GM18511 (cell line): ENCODE measurements around the gene SMIM22.

Experiments used
- ATAC-seq: cut with Tn5 transposase; IDR thresholded peaks from one replicate; pipeline ENCODE4 v1.9.1; 2021; ENCODE audit warnings: mild to moderate bottlenecking, moderate library complexity; ENCODE audit not compliant: unreplicated experiment

Gene SMIM22

GRCh38 chr16:4814542-4815173 is 19.5 kb downstream of the SMIM22 start:
- no peak for ATAC-seq

GRCh38 chr16:4820652-4821051 is 25.5 kb downstream of the SMIM22 start:
- ATAC-seq: no peak

- ATAC-seq: no peak
Observed at GRCh38 chr16:4825196-4825595, 30.0 kb downstream of the SMIM22 start.

GRCh38 chr16:4826526-4826925 is 31.4 kb downstream of the SMIM22 start:
- no peak for ATAC-seq

GRCh38 chr16:4826980-4827379 is 31.8 kb downstream of the SMIM22 start:
- ATAC-seq: no peak

GRCh38 chr16:4828567-4829321 is 33.6 kb downstream of the SMIM22 start:
- ATAC-seq: no peak

GRCh38 chr16:4830408-4830807 is 35.2 kb downstream of the SMIM22 start:
- ATAC-seq: no peak

GRCh38 chr16:4831616-4832015 is 36.4 kb downstream of the SMIM22 start:
- no peak for ATAC-seq

GRCh38 chr16:4832698-4833343 is 37.7 kb downstream of the SMIM22 start:
- ATAC-seq: no peak

GRCh38 chr16:4833584-4833983 is 38.4 kb downstream of the SMIM22 start:
- ATAC-seq: no peak

- ATAC-seq: no peak
Observed at GRCh38 chr16:4836727-4837126, 41.6 kb downstream of the SMIM22 start.

GRCh38 chr16:4837733-4838501 is 42.7 kb downstream of the SMIM22 start:
- ATAC-seq: no peak

GRCh38 chr16:4839942-4840341 is 44.8 kb downstream of the SMIM22 start:
- no peak for ATAC-seq

- ATAC-seq: no peak
Observed at GRCh38 chr16:4840984-4841383, 45.8 kb downstream of the SMIM22 start.
